SK-N-SH (cell line): Measurements from ENCODE around the gene ZNF804A.

Experiments
- EZH2phosphoT487 ChIP-seq: fragments of 200-600 bp; sonication (generic); IDR thresholded peaks from 2 replicates; pipeline ENCODE4 v1.6.1; 2017; ENCODE audit warnings: low read depth, mixed run types, mild to moderate bottlenecking, antibody characterized with exemption, moderate library complexity, borderline replicate concordance
- RXRA ChIP-seq: IDR thresholded peaks from 2 replicates; pipeline ENCODE4 v1.4.0; 2012; ENCODE audit warnings: low read depth, mild to moderate bottlenecking, borderline replicate concordance
- YY1 ChIP-seq: IDR thresholded peaks from 2 replicates; pipeline ENCODE4 v1.4.0; 2012; ENCODE audit warnings: low read depth, mild to moderate bottlenecking
- TF ChIP-seq, protein P1 (sequence below): IDR thresholded peaks from 2 replicates; pipeline ENCODE4 v1.4.0; 2012; ENCODE audit warnings: low read depth, borderline replicate concordance
- TF ChIP-seq, protein P2 (sequence below): fragments of 200-600 bp; sonication (generic); IDR thresholded peaks from 2 replicates; pipeline ENCODE4 v1.6.1; 2017; ENCODE audit warnings: antibody characterized with exemption, mild to moderate bottlenecking, moderate library complexity

DNA sequence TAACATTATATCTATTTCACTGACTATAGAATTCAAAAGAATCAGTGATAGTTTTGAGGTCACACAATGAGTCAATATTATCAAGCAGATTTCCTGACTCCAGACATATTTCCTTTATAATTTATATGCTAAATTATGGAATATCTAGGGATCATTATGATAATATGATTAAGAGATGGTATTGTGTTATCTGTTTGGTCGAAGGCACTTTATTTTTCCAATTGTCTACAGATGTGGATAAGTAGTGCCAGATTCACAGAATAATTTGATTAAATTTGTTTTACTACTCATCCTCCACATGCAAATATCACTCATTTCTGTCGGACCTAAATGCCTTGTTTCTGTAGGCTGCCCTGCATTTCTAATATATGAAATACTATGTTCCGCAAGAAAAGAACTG, 4.4 kb downstream of the ZNF804A start:
- TF ChIP-seq, protein P1, sequence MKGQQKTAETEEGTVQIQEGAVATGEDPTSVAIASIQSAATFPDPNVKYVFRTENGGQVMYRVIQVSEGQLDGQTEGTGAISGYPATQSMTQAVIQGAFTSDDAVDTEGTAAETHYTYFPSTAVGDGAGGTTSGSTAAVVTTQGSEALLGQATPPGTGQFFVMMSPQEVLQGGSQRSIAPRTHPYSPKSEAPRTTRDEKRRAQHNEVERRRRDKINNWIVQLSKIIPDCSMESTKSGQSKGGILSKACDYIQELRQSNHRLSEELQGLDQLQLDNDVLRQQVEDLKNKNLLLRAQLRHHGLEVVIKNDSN, result no peak
- TF ChIP-seq RXRA (no peak), EZH2phosphoT487 (no peak), YY1 (no peak)
- TF ChIP-seq, protein P2, sequence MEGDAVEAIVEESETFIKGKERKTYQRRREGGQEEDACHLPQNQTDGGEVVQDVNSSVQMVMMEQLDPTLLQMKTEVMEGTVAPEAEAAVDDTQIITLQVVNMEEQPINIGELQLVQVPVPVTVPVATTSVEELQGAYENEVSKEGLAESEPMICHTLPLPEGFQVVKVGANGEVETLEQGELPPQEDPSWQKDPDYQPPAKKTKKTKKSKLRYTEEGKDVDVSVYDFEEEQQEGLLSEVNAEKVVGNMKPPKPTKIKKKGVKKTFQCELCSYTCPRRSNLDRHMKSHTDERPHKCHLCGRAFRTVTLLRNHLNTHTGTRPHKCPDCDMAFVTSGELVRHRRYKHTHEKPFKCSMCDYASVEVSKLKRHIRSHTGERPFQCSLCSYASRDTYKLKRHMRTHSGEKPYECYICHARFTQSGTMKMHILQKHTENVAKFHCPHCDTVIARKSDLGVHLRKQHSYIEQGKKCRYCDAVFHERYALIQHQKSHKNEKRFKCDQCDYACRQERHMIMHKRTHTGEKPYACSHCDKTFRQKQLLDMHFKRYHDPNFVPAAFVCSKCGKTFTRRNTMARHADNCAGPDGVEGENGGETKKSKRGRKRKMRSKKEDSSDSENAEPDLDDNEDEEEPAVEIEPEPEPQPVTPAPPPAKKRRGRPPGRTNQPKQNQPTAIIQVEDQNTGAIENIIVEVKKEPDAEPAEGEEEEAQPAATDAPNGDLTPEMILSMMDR, result no peak
